ENCODE measurements around the gene CD200R1L.

CD200R1L gene

DNA sequence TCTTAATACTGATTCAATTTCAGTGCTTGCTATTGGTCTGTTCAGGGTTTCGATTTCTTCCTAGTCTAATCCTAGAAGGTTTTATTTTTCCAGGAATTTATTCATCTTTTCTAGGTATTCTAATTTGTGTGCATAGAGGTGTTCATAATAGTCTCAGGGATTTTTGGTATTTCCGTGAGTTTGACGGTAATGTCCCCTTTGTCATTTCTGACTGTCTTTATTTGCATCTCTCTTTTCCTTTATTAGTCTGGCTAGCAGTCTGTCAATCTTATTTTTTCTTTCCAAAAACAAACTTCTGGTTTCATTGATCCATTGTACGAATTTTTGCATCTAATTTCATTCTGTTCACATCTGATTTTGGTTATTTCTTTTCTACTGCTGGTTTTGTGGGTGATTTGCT lies 35.2 kb upstream of the CD200R1L start:
- Histone ChIP-seq H3K4me3 (ENCODE audit: low read depth in 1 of 2, low read length in 1 of 2) (no peak overlapping the region), H3K36me3 (no peaks in the 10 kb centered on the region), H3K4me1 (ENCODE audit: control insufficient read depth in 1 of 2, insufficient read depth in 1 of 2, low read depth in 1 of 2, low read length in 1 of 2) (no peaks in the 10 kb centered on the region), H3K9me3 (no peaks in the 10 kb centered on the region), H3K27ac (no peak overlapping the region), H3K27me3 (no peaks in the 10 kb centered on the region)
- TF ChIP-seq CTCF (IDR thresholded peaks at IDR 0.05) = no peak

DNA sequence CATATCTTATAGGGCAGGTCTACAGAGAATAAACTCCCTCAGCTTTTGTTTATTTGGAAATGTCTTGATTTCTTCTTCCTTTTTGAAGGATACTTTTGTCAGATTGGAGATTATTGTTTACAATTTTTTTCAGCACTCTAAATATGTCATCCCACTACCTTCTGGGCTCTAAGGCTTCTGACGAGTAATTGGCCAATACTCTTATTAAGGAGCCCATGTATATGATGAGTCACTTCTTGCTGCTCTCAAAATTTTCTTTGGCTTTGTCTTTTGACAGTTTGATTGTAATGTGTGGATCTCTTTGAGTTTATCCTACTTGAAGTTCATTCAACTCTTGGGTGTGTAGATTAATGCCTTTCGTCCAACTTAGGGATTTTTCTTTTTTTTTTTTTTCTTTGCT lies 28.9 kb upstream of the CD200R1L start:
- Histone ChIP-seq H3K4me3 (ENCODE audit: low read depth in 1 of 2, low read length in 1 of 2) (no peak overlapping the region), H3K27ac (no peak overlapping the region), H3K9me3 (no peaks in the 10 kb centered on the region), H3K27me3 (no peaks in the 10 kb centered on the region), H3K4me1 (ENCODE audit: control insufficient read depth in 1 of 2, insufficient read depth in 1 of 2, low read depth in 1 of 2, low read length in 1 of 2) (no peaks in the 10 kb centered on the region), H3K36me3 (no peaks in the 10 kb centered on the region)
- no peak for TF ChIP-seq CTCF (IDR thresholded peaks at IDR 0.05)

- no peak overlapping the region for H3K27ac ChIP-seq
- H3K36me3 ChIP-seq = no peaks in the 10 kb centered on the region
- H3K4me3 ChIP-seq (ENCODE audit: low read depth in 1 of 2, low read length in 1 of 2) = no peak overlapping the region
- H3K27me3 ChIP-seq = no peaks in the 10 kb centered on the region
- no peak for TF ChIP-seq CTCF (IDR thresholded peaks at IDR 0.05)
- H3K9me3 ChIP-seq = no peaks in the 10 kb centered on the region
- no peaks in the 10 kb centered on the region for H3K4me1 ChIP-seq (ENCODE audit: control insufficient read depth in 1 of 2, insufficient read depth in 1 of 2, low read depth in 1 of 2, low read length in 1 of 2)
Measured at GRCh38 chr3:112874725-112875124, 28.1 kb upstream of the CD200R1L start.

DNA sequence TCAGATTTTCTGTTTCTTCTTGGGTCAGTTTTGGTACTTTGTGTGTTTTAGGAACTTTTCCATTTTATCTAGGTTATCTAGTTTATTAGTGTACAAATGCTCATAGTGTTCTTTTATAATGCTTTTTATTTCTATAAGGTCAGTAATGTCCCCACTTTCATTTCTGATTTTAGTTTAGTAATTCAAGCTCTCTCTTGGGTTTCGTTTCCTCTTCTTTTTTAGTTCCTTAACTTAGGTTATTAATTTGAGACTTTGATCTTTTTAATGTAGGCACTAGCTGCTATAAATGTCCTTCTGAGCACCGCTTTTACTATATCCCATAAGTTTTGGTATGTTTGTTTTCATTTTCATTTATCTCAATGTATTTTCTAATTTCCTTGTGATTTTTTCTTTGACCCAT lies 27.0 kb upstream of the CD200R1L start:
- no peak overlapping the region for H3K27ac ChIP-seq
- no peak overlapping the region for H3K4me3 ChIP-seq (ENCODE audit: low read depth in 1 of 2, low read length in 1 of 2)
- no peak for TF ChIP-seq CTCF (IDR thresholded peaks at IDR 0.05)
- no peaks in the 10 kb centered on the region for H3K9me3 ChIP-seq
- no peaks in the 10 kb centered on the region for H3K36me3 ChIP-seq
- H3K4me1 ChIP-seq (ENCODE audit: control insufficient read depth in 1 of 2, insufficient read depth in 1 of 2, low read depth in 1 of 2, low read length in 1 of 2) = no peaks in the 10 kb centered on the region
- no peaks in the 10 kb centered on the region for H3K27me3 ChIP-seq

- no peaks in the 10 kb centered on the region for H3K4me1 ChIP-seq (ENCODE audit: control insufficient read depth in 1 of 2, insufficient read depth in 1 of 2, low read depth in 1 of 2, low read length in 1 of 2)
- TF ChIP-seq CTCF (IDR thresholded peaks at IDR 0.05) = no peak
Measured at GRCh38 chr3:112871735-112872134, 25.1 kb upstream of the CD200R1L start.

GRCh38 chr3:112865757-112866156 lies 19.1 kb upstream of the CD200R1L start:
- no peaks in the 10 kb centered on the region for H3K27me3 ChIP-seq
- H3K27ac ChIP-seq = no peak overlapping the region
- no peak overlapping the region for H3K4me3 ChIP-seq (ENCODE audit: low read depth in 1 of 2, low read length in 1 of 2)
- H3K36me3 ChIP-seq = no peaks in the 10 kb centered on the region
- H3K4me1 ChIP-seq (ENCODE audit: control insufficient read depth in 1 of 2, insufficient read depth in 1 of 2, low read depth in 1 of 2, low read length in 1 of 2) = no peaks in the 10 kb centered on the region
- H3K9me3 ChIP-seq = no peaks in the 10 kb centered on the region
- no peak for TF ChIP-seq CTCF (IDR thresholded peaks at IDR 0.05)

More at GRCh38 chr3:112871735-112872134, 25.1 kb upstream of the CD200R1L start:
- Histone ChIP-seq H3K9me3 (no peaks in the 10 kb centered on the region), H3K36me3 (no peaks in the 10 kb centered on the region), H3K27me3 (no peaks in the 10 kb centered on the region), H3K4me3 (ENCODE audit: low read depth in 1 of 2, low read length in 1 of 2) (no peak overlapping the region), H3K27ac (no peak overlapping the region)

All from neutrophil (primary cell).